ENCODE results near the gene ELAVL4. TPM values are rescaled to one million over a fixed set of nuclear protein-coding genes. Genes with fewer than 3 reads are reported as not detected.

ELAVL4 gene
- total and polyA plus RNA-seq, 2 of the 8 experiments (the other 6 are each of a cell fraction or from before 2014, with no cell fraction given), result 0.21 to 0.89 TPM

DNA sequence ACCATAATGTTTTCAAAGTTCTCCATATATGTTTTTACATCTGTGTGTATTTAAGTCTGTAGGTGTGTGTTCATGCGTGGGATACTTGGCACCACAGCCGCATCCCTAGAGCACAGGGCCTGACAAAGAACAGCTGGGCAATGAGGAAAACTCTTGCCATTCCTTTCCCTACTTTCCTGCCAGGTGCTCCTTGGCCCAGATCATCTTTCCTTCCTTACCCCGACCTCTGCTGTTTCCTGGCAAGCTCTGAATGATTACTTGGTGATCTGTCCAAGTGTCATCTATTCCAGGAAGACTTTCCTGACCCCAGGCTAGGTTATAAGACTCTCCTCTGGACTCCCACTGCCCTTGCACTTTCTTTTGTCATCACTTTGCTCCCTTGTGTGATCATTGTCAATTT is 123.6 kb downstream of the ELAVL4 start:
- FAIRE-seq (no peak), DNase-seq (ENCODE audit: low read depth in 1 of 2, low spot score in 2 of 2) (no peak)
- H3K9ac ChIP-seq (replicated peaks in 1 of 4; ENCODE audit: extremely low read depth in 1 of 4, low read depth in 3 of 4, low read length in 3 of 4), result no peak overlapping the region
- H2BK15ac ChIP-seq (ENCODE audit: low read length), result no peak overlapping the region
- WGBS, 2 experiments (ENCODE audit: extremely low coverage in 1 of 2, insufficient coverage in 1 of 2, insufficient read length in 1 of 2, insufficient replicate concordance in 2 of 2, low coverage in 1 of 2, low lambda C conversion rate in 2 of 2, missing lambda C conversion rate in 1 of 2), result 79% methylated on average over 3 of the region's 3 CpGs; no CpG with 5 or more reads in 1 of the 2 experiments
- H3K18ac ChIP-seq (ENCODE audit: extremely low read depth, low read length), result no peak overlapping the region
- no peak overlapping the region for H2BK5ac ChIP-seq (ENCODE audit: low read depth, low read length)
- no peak overlapping the region for H3K14ac ChIP-seq (ENCODE audit: insufficient read length)
- no peak overlapping the region for H3K4ac ChIP-seq (replicated peaks; ENCODE audit: insufficient read length, low read depth, low read length)
- H3K4me1 ChIP-seq (replicated peaks in 1 of 4; ENCODE audit: control insufficient read depth in 3 of 4, insufficient read depth in 4 of 4, low read length in 3 of 4), result no peaks in the 10 kb centered on the region
- no peak overlapping the region for H2AK5ac ChIP-seq (ENCODE audit: low read depth, low read length)
- no peaks in the 10 kb centered on the region for H3K23me2 ChIP-seq (ENCODE audit: low read depth, low read length)
- H4K5ac ChIP-seq (ENCODE audit: insufficient read length, low read depth, low read length), result no peak overlapping the region
- ChIA-PET CTCF (ENCODE audit: partially characterized antibody) (no interaction called here), POLR2A (ENCODE audit: partially characterized antibody) (no interaction called here)
- no peak overlapping the region for H4K91ac ChIP-seq (replicated peaks; ENCODE audit: insufficient read length, low read length)
- no peak overlapping the region for H3K4me2 ChIP-seq (ENCODE audit: insufficient read depth in 1 of 2, low read depth in 2 of 2, low read length in 2 of 2)
- H3K56ac ChIP-seq (replicated peaks; ENCODE audit: insufficient read length, low read depth, low read length), result no peak overlapping the region
- H4K8ac ChIP-seq (ENCODE audit: extremely low read depth, insufficient read depth, low read length), result no peak overlapping the region
- no peak overlapping the region for H2BK12ac ChIP-seq (ENCODE audit: low read depth, low read length)
- H3K79me1 ChIP-seq (ENCODE audit: low read depth, low read length), result no peaks in the 10 kb centered on the region
- no peak overlapping the region for H3K4me3 ChIP-seq (ENCODE audit: extremely low read depth in 1 of 4, insufficient read depth in 2 of 4, low read depth in 3 of 4, low read length in 4 of 4)
- H4K20me1 ChIP-seq (replicated peaks in 1 of 2; ENCODE audit: control insufficient read depth in 1 of 2, insufficient read depth in 2 of 2, low read length in 2 of 2), result no peaks in the 10 kb centered on the region
- H2AFZ ChIP-seq (ENCODE audit: low read length), result no peak overlapping the region
- no peak overlapping the region for H2BK120ac ChIP-seq (replicated peaks; ENCODE audit: low read depth, low read length)
- peaks cover 34 to 52% of the 10 kb centered on the region in 2 experiments; a peak in 3 of 4 replicates for H3K9me3 ChIP-seq (ENCODE audit: insufficient read depth in 2 of 2, low read depth in 1 of 2, low read length in 1 of 2)
- no peak overlapping the region for H3K27ac ChIP-seq (ENCODE audit: low read depth, low read length)
- H3K36me3 ChIP-seq (ENCODE audit: control insufficient read depth in 2 of 4, insufficient read depth in 4 of 4, low read length in 3 of 4), result no peaks in the 10 kb centered on the region
- H3K27me3 ChIP-seq (replicated peaks in 1 of 4; ENCODE audit: control insufficient read depth in 3 of 4, extremely low read depth in 1 of 4, insufficient read depth in 3 of 4, low read length in 3 of 4), result no peaks in the 10 kb centered on the region
- no peak overlapping the region for H3K23ac ChIP-seq (ENCODE audit: insufficient read length)
- no peak overlapping the region for H2BK20ac ChIP-seq (ENCODE audit: low read length)
- no peaks in the 10 kb centered on the region for H3K79me2 ChIP-seq (ENCODE audit: control insufficient read depth in 1 of 2, insufficient read depth in 2 of 2, low read length in 2 of 2)
- TF ChIP-seq SP2 (IDR thresholded peaks at IDR 0.05; ENCODE audit: low read length) (no peak), RAD21 (IDR thresholded peaks at IDR 0.05 in 1 of 2, conservative IDR thresholded peaks at IDR 0.05 in 1 of 2; ENCODE audit: low read depth in 2 of 2, low read length in 2 of 2) (no peak), JUND (IDR thresholded peaks at IDR 0.05; ENCODE audit: low read length) (no peak), TAF7 (optimal IDR thresholded peaks at IDR 0.05; ENCODE audit: borderline replicate concordance, low read depth, low read length) (no peak), POU5F1 (IDR thresholded peaks at IDR 0.05; ENCODE audit: low read depth, low read length) (no peak), POLR2A (IDR thresholded peaks at IDR 0.05; ENCODE audit: control extremely low read depth in 1 of 2, low read depth in 2 of 2, low read length in 2 of 2) (no peak), MAX (IDR thresholded peaks at IDR 0.05) (no peak), YY1 (IDR thresholded peaks at IDR 0.05; ENCODE audit: low read depth, low read length) (no peak), GABPA (IDR thresholded peaks at IDR 0.05; ENCODE audit: borderline replicate concordance, insufficient read depth, low read length) (no peak), CBX8 (IDR thresholded peaks at IDR 0.05; ENCODE audit: borderline replicate concordance, low read depth, low read length) (no peak), TAF1 (IDR thresholded peaks at IDR 0.05; ENCODE audit: low read depth, low read length) (no peak), SP4 (IDR thresholded peaks at IDR 0.05; ENCODE audit: low read length) (no peak), KDM4A (IDR thresholded peaks at IDR 0.05; ENCODE audit: low read depth, low read length, severe bottlenecking) (no peak), CBX5 (IDR thresholded peaks at IDR 0.05; ENCODE audit: low read depth, low read length) (no peak), HDAC2 (IDR thresholded peaks at IDR 0.05; ENCODE audit: borderline replicate concordance in 1 of 2, low read depth in 2 of 2, low read length in 2 of 2) (no peak)
